NK-92 treated with Interleukin-12 subunit alpha and Interleukin-12 subunit beta, amount 100 ng/mL, for 24 hours (cell line): ENCODE measurements around the gene CCDC12.

Experiments used
- DNase-seq: peaks from one replicate; lab custom pipeline; 2025; lab: John Stamatoyannopoulos, UW

Gene CCDC12

GRCh38 chr3:46995901-46996562 is 19.5 kb upstream of the CCDC12 start:
- no peak for DNase-seq

DNA sequence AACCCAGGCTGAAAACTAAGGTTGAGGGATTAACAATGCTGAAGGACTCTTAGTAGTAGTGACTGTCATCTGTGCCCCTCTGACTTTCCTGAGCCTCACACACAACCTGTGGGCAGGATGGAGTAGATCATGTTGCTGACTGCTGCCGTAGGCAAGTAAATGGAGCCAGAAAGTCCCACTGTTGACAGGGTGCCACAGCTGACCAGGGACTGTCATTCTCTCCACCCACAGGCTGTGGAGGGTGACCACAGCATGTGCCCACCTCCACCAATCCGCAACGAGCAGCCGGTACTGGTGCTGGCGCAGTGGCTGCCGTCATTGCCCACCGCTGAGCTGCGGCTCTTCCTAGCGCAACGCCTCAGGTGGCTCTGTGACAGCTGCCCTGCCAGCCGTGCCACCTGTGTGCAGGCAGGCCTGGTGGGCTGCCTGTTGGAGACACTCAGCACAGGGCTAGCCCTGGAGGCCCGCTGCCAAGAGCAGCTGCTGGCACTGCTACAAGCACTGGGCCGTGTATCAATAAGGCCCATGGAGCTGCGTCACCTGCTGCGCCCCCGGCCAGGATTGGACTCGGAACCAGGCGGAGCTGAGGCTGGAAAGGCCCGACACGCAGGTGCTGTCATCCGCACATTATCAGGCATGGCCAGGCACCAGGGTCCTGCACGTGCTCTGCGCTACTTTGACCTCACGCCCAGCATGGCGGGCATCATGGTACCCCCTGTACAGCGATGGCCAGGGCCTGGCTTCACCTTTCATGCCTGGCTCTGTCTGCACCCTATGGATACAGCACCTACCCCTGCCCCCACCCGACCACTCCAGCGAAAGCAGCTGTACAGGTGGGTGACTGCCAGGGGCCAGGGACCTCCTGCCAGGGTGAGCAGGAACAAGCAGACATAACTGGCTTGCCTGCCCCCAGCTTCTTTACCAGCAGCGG is 18.5 kb upstream of the CCDC12 start:
- no peak for DNase-seq

- no peak for DNase-seq
Measured at GRCh38 chr3:46993986-46994385, 17.4 kb upstream of the CCDC12 start.

- no peak for DNase-seq
Measured at GRCh38 chr3:46993292-46993691, 16.7 kb upstream of the CCDC12 start.

GRCh38 chr3:46992231-46992630 is 15.7 kb upstream of the CCDC12 start:
- no peak for DNase-seq

DNA sequence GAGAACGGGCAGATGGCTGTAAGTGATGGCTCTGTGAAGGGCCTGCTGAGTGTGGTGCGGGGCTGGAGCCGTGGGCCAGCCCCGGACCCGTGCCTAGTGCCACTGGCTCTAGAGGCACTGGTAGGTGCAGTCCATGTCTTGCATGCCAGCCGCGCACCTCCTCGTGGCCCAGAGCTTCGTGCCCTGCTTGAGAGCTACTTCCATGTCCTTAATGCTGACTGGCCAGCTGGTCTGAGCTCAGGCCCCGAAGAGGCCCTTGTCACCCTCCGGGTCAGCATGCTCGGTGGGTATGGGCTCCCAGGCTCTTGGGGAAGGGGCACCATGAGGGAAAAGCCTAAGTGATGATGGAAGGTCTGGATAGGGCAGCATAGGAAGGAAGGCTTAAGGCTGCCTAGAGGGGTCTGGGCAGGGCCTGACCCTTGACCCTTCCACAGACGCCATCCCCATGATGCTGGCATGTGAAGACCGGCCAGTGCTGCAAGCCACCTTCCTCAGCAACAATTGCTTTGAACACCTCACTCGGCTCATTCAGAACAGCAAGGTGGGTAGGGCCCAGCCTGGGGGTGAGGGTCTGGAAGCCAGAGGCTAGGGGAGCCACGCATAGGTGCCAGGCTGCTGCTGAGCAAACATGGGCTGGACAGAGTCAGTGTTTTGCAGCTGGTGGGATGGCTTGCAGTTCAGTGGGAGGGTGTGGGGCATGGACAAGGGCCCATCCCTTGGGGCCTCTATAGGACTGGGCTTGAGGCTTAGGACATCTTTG is 15.0 kb upstream of the CCDC12 start:
- DNase-seq: no peak

GRCh38 chr3:46990573-46991374 is 14.2 kb upstream of the CCDC12 start:
- no peak for DNase-seq

GRCh38 chr3:46989146-46989810 is 12.7 kb upstream of the CCDC12 start:
- DNase-seq: no peak

DNA sequence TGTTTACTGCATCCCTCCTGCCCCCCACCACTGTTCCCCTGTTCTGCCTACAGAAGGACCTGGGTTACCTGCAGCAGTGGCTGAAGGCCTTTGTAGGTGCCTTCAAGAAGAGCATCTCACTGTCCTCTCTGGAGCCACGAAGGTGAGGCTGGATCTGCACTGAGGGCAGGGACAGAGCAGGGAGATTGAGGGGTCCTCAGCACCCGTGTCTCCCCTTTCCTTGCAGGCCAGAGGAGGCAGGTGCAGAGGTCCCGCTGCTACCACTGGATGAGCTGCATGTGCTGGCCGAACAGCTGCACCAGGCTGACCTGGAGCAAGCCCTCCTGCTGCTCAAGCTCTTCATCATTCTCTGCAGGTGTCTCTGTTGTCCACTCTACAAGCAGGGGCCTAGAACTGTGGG is 12.1 kb upstream of the CCDC12 start:
- no peak for DNase-seq

- peak; percentile 82 for DNase-seq
Measured at GRCh38 chr3:46987743-46988401, 11.3 kb upstream of the CCDC12 start.

GRCh38 chr3:46987319-46987742 is 10.8 kb upstream of the CCDC12 start:
- no peak for DNase-seq

DNA sequence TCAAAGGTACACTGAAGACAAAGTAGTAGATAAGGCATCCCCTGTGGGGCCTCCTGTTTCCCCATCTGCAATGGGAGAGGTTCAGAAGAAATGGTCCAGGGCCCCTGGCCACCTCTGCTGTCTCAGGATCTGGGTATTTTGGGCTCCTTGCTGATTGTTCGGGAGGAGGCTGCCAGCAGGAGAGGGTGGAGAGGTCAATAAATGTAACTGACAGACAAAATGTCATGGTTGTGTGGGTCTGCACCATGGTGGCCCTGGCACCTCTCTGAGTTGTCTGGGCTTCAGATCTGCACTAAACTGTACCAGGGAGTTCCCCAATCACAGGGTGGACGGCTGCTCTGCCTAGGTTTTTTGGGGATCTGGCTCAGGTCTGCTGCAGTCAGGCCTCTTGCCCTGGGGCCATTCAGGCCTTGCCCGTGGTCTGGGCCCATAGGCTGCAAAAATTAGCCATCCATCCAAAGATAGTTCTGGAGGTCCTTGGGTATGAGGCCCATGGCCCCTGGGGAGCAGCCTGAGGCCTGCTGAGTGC is 10.3 kb upstream of the CCDC12 start:
- DNase-seq: no peak

GRCh38 chr3:46986055-46986730 is 9.6 kb upstream of the CCDC12 start:
- DNase-seq: no peak

- no peak for DNase-seq
Measured at GRCh38 chr3:46985588-46985987, 9.0 kb upstream of the CCDC12 start.

GRCh38 chr3:46984591-46985459 is 8.3 kb upstream of the CCDC12 start:
- no peak for DNase-seq

GRCh38 chr3:46982546-46982945 is 6.0 kb upstream of the CCDC12 start:
- no peak for DNase-seq

GRCh38 chr3:46981932-46982471 is 5.5 kb upstream of the CCDC12 start:
- DNase-seq: no peak

DNA sequence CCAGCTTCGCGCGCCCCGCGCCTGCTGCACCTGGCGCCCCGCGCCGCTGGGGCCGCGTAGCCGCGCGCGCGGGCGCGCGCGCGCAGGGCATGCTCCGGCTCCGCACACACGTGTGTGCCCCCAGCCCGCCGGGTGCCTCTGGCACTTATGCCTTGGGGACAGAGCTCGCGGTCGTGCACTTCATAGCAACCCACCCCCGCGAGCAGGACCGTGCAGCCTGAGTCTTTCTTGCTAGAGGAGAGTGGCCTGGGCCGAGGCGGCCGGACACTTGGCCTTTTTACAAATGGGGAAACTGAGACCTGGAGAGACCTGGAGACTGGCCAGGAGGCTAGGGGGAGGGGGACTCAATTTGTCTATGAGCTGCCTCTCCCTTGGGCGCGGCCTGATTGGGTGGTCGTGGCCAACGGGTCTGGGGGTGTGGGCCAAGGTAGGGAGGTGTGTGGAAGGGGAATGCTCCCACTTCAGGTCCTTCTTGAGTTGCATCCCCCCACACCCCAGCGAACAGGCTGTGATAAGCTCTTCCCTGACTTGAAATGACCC is 3.5 kb upstream of the CCDC12 start:
- no peak for DNase-seq
